Smooth muscle cell (in vitro differentiated cells): ENCODE measurements around the gene PLXNA4. TPM values are rescaled to one million over a fixed set of nuclear protein-coding genes. Genes with fewer than 3 reads are reported as not detected.
A peak's percentile ranks its signal among the peaks of the same experiment; 100 is the strongest.

Source experiments
- DNase-seq: peaks from one replicate; lab custom pipeline; 2025; ENCODE audit not compliant: unreplicated experiment; lab: John Stamatoyannopoulos, UW
- H2AFZ ChIP-seq: fragments of 200-600 bp; sonication (generic); 2 replicates; pipeline ENCODE4 v1.6.0; 2016; ENCODE audit warnings: antibody characterized with exemption, low read depth, mild to moderate bottlenecking
- H3F3A ChIP-seq: fragments of 200-600 bp; sonication (generic); 2 replicates; pipeline ENCODE4 v1.6.0; 2017; ENCODE audit warnings: antibody characterized with exemption, low read depth
- H3K27ac ChIP-seq: fragments of 200-600 bp; sonication (generic); 2 replicates; pipeline ENCODE4 v1.5.1; 2016; ENCODE audit warnings: low read depth, mild to moderate bottlenecking
- H3K27me3 ChIP-seq: fragments of 200-600 bp; sonication (generic); 2 replicates; pipeline ENCODE4 v1.6.1; 2016; ENCODE audit warnings: low read depth, mild to moderate bottlenecking
- H3K36me3 ChIP-seq: fragments of 200-600 bp; sonication (generic); 2 replicates; pipeline ENCODE4 v1.5.1; 2016; ENCODE audit warnings: low read depth
- H3K4me1 ChIP-seq: fragments of 200-600 bp; sonication (generic); 2 replicates; pipeline ENCODE4 v1.5.1; 2016; ENCODE audit warnings: low read depth
- H3K4me2 ChIP-seq: fragments of 200-600 bp; sonication (generic); 2 replicates; pipeline ENCODE4 v1.6.0; 2016; ENCODE audit warnings: mild to moderate bottlenecking
- H3K4me3 ChIP-seq: fragments of 200-600 bp; sonication (generic); 2 replicates; pipeline ENCODE4 v1.5.1; 2016; ENCODE audit warnings: mild to moderate bottlenecking
- H3K79me2 ChIP-seq: fragments of 200-600 bp; sonication (generic); 2 replicates; pipeline ENCODE4 v1.6.0; 2016; ENCODE audit warnings: low read depth, mild to moderate bottlenecking
- H3K9ac ChIP-seq: fragments of 200-600 bp; sonication (generic); 2 replicates; pipeline ENCODE4 v1.6.0; 2016; ENCODE audit warnings: low read depth
- H3K9me3 ChIP-seq: fragments of 200-600 bp; sonication (generic); replicated peaks from 2 replicates; pipeline ENCODE4 v1.5.1; 2016; ENCODE audit warnings: low read depth
- H4K20me1 ChIP-seq: fragments of 200-600 bp; sonication (generic); 2 replicates; pipeline ENCODE4 v1.6.0; 2016; ENCODE audit warnings: low read depth
- CTCF ChIP-seq: fragments of 200-600 bp; sonication (generic); IDR thresholded peaks from 2 replicates; pipeline ENCODE4 v1.5.1; 2017; ENCODE audit warnings: borderline replicate concordance, mild to moderate bottlenecking, antibody characterized with exemption; ENCODE audit not compliant: insufficient read depth, poor library complexity, severe bottlenecking
- WGBS: methylation state at CpG from one replicate; pipeline ENCODE4 v1.1.7; 2016; ENCODE audit warnings: low lambda C conversion rate; 5-methylcytosine and 5-hydroxymethylcytosine counted together
- polyA plus RNA-seq: library from polyadenylated mRNA; unstranded; fragments of >200 nt; fragmentation: Nextera tagmentation; extraction: Ambion mirVana; gene quantifications from 2 replicates; pipeline ENCODE4 v1.2.1, GENCODE V29; 2016
- total RNA-seq: library from RNA; depleted of rRNA; stranded (reverse); fragments of >200 nt; gene quantifications from 2 replicates; pipeline ENCODE4 v1.2.3, GENCODE V29; 2014

Gene PLXNA4
- total and polyA plus RNA-seq, 2 experiments from 2014 or later, result 8.5 to 9.9 TPM

DNA sequence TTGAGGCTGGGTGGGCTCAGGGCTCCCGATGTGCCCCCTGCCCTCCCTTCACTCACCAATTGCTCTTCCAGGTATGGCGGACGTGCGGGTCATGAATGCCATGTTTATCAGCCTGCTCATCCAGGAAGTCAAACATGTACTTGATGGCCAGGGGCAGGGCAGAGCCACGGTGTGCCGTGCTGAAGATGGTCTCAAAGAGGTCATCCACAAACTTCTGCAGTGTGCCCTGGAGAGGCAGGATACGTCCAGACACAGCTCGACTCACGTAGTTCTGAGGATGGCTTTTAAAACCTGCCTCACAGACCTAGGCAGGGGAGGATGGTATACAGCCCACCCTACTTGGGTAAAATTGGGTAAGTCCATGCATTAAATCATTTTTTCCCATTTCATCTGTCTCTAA lies 431.2 kb downstream of the PLXNA4 start:
- no peak overlapping the region for H3K4me2 ChIP-seq
- H3K79me2 ChIP-seq, result no peaks in the 10 kb centered on the region
- no peak for TF ChIP-seq CTCF
- no peak overlapping the region for H2AFZ ChIP-seq
- peak overlapping the region; percentile 79 for H3K27ac ChIP-seq
- H3K27me3 ChIP-seq, result no peaks in the 10 kb centered on the region
- H3K9me3 ChIP-seq, result no peaks in the 10 kb centered on the region
- H4K20me1 ChIP-seq, result no peaks in the 10 kb centered on the region
- DNase-seq, result no peak
- no peak overlapping the region for H3K9ac ChIP-seq
- 64% methylated on average over 9 of the region's 9 CpGs for whole genome bisulfite sequencing
- no peaks in the 10 kb centered on the region for H3K36me3 ChIP-seq
- H3K4me1 ChIP-seq, result peaks cover 13% of the 10 kb centered on the region
- peaks cover 9% of the 10 kb centered on the region for H3F3A ChIP-seq
- H3K4me3 ChIP-seq, result no peak overlapping the region

- no peak for TF ChIP-seq CTCF
- WGBS, result 82% methylated on average over 3 of the region's 3 CpGs
Observed at GRCh38 chr7:132142006-132142405, 434.3 kb downstream of the PLXNA4 start.

GRCh38 chr7:132141109-132141508 lies 435.2 kb downstream of the PLXNA4 start:
- H3F3A ChIP-seq, result peaks cover 14% of the 10 kb centered on the region
- no peaks in the 10 kb centered on the region for H3K27me3 ChIP-seq
- no peak overlapping the region for H3K4me3 ChIP-seq
- peak overlapping the region; percentile 72 for H3K27ac ChIP-seq
- no peak for TF ChIP-seq CTCF
- no peak overlapping the region for H3K9ac ChIP-seq
- no peaks in the 10 kb centered on the region for H3K9me3 ChIP-seq
- no peak for DNase-seq
- 83% methylated on average over 3 of the region's 3 CpGs for WGBS
- H2AFZ ChIP-seq, result peak overlapping the region; percentile 26
- peaks cover 27% of the 10 kb centered on the region for H3K4me1 ChIP-seq
- H3K36me3 ChIP-seq, result no peaks in the 10 kb centered on the region
- no peaks in the 10 kb centered on the region for H3K79me2 ChIP-seq
- H4K20me1 ChIP-seq, result no peaks in the 10 kb centered on the region
- peak overlapping the region; percentile 69 for H3K4me2 ChIP-seq

More at GRCh38 chr7:132142006-132142405, 434.3 kb downstream of the PLXNA4 start:
- Histone ChIP-seq H3K36me3 (no peaks in the 10 kb centered on the region), H3K4me2 (no peak overlapping the region), H3K4me1 (peaks cover 27% of the 10 kb centered on the region), H3K9me3 (no peaks in the 10 kb centered on the region), H3K4me3 (no peak overlapping the region), H3K27me3 (no peaks in the 10 kb centered on the region), H4K20me1 (no peaks in the 10 kb centered on the region), H3K27ac (peak overlapping the region; percentile 72), H3K9ac (no peak overlapping the region), H3K79me2 (no peaks in the 10 kb centered on the region), H2AFZ (no peak overlapping the region), H3F3A (peaks cover 20% of the 10 kb centered on the region)
- no peak for DNase-seq

GRCh38 chr7:132140341-132140740 lies 435.9 kb downstream of the PLXNA4 start:
- 63% methylated on average over 5 of the region's 5 CpGs for WGBS
- no peaks in the 10 kb centered on the region for H3K79me2 ChIP-seq
- TF ChIP-seq CTCF, result no peak
- peaks cover 27% of the 10 kb centered on the region for H3K4me1 ChIP-seq
- no peak overlapping the region for H3K4me3 ChIP-seq
- peak; percentile 10 for DNase-seq
- no peaks in the 10 kb centered on the region for H3K36me3 ChIP-seq
- H3K9ac ChIP-seq, result peak overlapping the region; percentile 20
- H3F3A ChIP-seq, result peaks cover 11% of the 10 kb centered on the region
- peak overlapping the region; percentile 10 for H2AFZ ChIP-seq
- H3K27me3 ChIP-seq, result no peaks in the 10 kb centered on the region
- H3K4me2 ChIP-seq, result peak overlapping the region; percentile 69
- H3K27ac ChIP-seq, result peak overlapping the region; percentile 87
- H4K20me1 ChIP-seq, result no peaks in the 10 kb centered on the region
- no peaks in the 10 kb centered on the region for H3K9me3 ChIP-seq
